Stomach (tissue), 4 donors: ENCODE results near the gene BTF3.

Source experiments
- CTCF ChIP-seq, 7 experiments: fragments of 450-650 bp in 4 of 7; fragments of 200-600 bp in 3 of 7; sonication (generic) in 3 of 7; IDR thresholded peaks; one replicate each; pipeline ENCODE4 v1.5.1; 2016 to 2019; ENCODE audit warnings: antibody characterized with exemption in 7 of 7, control low read depth in 2 of 7, mild to moderate bottlenecking in 1 of 7
- EP300 ChIP-seq: sonication (generic); formaldehyde crosslinking; IDR thresholded peaks from one replicate; pipeline ENCODE4 v1.6.1; 2017; ENCODE audit warnings: antibody characterized with exemption
- POLR2A ChIP-seq, 4 donors: fragments of 450-650 bp; IDR thresholded peaks; one replicate each; pipeline ENCODE4 v1.6.1; 2016; ENCODE audit warnings: antibody characterized with exemption in 4 of 4, control low read depth in 2 of 4, mild to moderate bottlenecking in 1 of 4, moderate library complexity in 1 of 4
- POLR2AphosphoS5 ChIP-seq, 3 donors: sonication (generic); formaldehyde crosslinking; IDR thresholded peaks; one replicate each; pipeline ENCODE4 v1.6.1; 2016; ENCODE audit warnings: antibody characterized with exemption in 3 of 3

GRCh38 chr5:73472116-73472515 lies 26.1 kb upstream of the BTF3 start:
- TF ChIP-seq CTCF (IDR thresholded peaks at IDR 0.05) (no peak), POLR2A (IDR thresholded peaks at IDR 0.05) (no peak), EP300 (no peak), POLR2AphosphoS5 (IDR thresholded peaks at IDR 0.05) (no peak)
